Upper lobe of left lung (tissue), 4 donors: ENCODE data around the gene GABRR1.

Source experiments
- CTCF ChIP-seq, 6 experiments: fragments of 450-650 bp in 4 of 6; fragments of 200-600 bp in 2 of 6; sonication (generic) in 2 of 6; IDR thresholded peaks; one replicate each; pipeline ENCODE4 v1.5.1; 2016 to 2019; ENCODE audit warnings: antibody characterized with exemption in 6 of 6
- POLR2A ChIP-seq, 4 donors: fragments of 450-650 bp; IDR thresholded peaks; one replicate each; pipeline ENCODE4 v1.5.1; 2016 to 2017; ENCODE audit warnings: antibody characterized with exemption in 4 of 4, mild to moderate bottlenecking in 2 of 4
- POLR2AphosphoS5 ChIP-seq, 2 donors: sonication (generic); formaldehyde crosslinking; IDR thresholded peaks; one replicate each; pipeline ENCODE4 v1.5.1; 2017; ENCODE audit warnings: antibody characterized with exemption in 2 of 2

- no peak for TF ChIP-seq CTCF (IDR thresholded peaks at IDR 0.05)
- no peak for TF ChIP-seq POLR2A (IDR thresholded peaks at IDR 0.05)
- no peak for TF ChIP-seq POLR2AphosphoS5 (IDR thresholded peaks at IDR 0.05)
Observed at GRCh38 chr6:89183294-89183693, 33.9 kb downstream of the GABRR1 start.
